HCT116 (cell line): Measurements from ENCODE around the gene C1orf52. TPM values are rescaled to one million over a fixed set of nuclear protein-coding genes. Genes with fewer than 3 reads are reported as not detected.

Experiments
- ATAC-seq: fragments of 200-7000 bp; cut with Tn5 transposase; 2 replicates; pipeline ENCODE4 v1.9.1; 2020; ENCODE audit warnings: mild to moderate bottlenecking, moderate library complexity
- BruUV-seq: library from RNA; stranded (reverse); fragments of 400-500 nt; replicated peaks from 2 replicates; lab custom pipeline; 2021; lab: Mats Ljungman, UMichigan
- CTCF ChIA-PET: fragments of 300-600 bp; sonication (Branson Sonifier 250); formaldehyde crosslinking; loops from one replicate; lab custom pipeline; 2021; ENCODE audit warnings: antibody characterized with exemption; lab: Charles Lee
- POLR2A ChIA-PET: fragments of 300-600, 350-600 bp; sonication (Branson Sonifier 250); formaldehyde crosslinking; loops from one replicate; lab custom pipeline; 2021; ENCODE audit warnings: antibody characterized with exemption; lab: Charles Lee
- RAD21 ChIA-PET, 2 experiments: fragments of 300-600 bp; sonication (Branson Sonifier 250); formaldehyde crosslinking; loops; one replicate each; lab custom pipeline; 2023; ENCODE audit warnings: low total read pairs in 2 of 2; ENCODE audit not compliant: uncharacterized antibody in 2 of 2, unreplicated experiment in 2 of 2, low non-redundant PET in 1 of 2; lab: Charles Lee
- DNase-seq: peaks from one replicate; pipeline ENCODE4 v3.0.0-alpha.2; 2010; ENCODE audit warnings: low read depth, low spot score
- H2AFZ ChIP-seq: fragments of 200-600 bp; shearing (Covaris generic), sonication (generic); 2 replicates; pipeline ENCODE4 v1.6.1; 2017; ENCODE audit warnings: low read depth, mixed run types, mixed read lengths, antibody characterized with exemption, low read length; ENCODE audit not compliant: poor library complexity, severe bottlenecking
- H3K27ac ChIP-seq: 2 replicates; pipeline ENCODE4 v1.5.1; 2012; ENCODE audit warnings: low read depth, low read length
- H3K27me3 ChIP-seq: fragments of 200-600 bp; sonication (generic); 2 replicates; pipeline ENCODE4 v1.6.1; 2016; ENCODE audit warnings: mixed run types, low read length, mixed read lengths; ENCODE audit not compliant: insufficient read depth
- H3K36me3 ChIP-seq, 2 experiments: fragments of 200-500 bp in 1 of 2; fragments of 200-600 bp in 1 of 2; sonication (Bioruptor generic) in 1 of 2; sonication (generic) in 1 of 2; 2 replicates each; pipeline versions ENCODE4 v1.5.1 to v1.6.1; 2014 to 2016; ENCODE audit warnings: low read length in 2 of 2, inconsistent platforms in 1 of 2, mixed read lengths in 1 of 2, mixed run types in 1 of 2; ENCODE audit not compliant: insufficient read depth in 2 of 2, control insufficient read depth in 1 of 2
- H3K4me1 ChIP-seq, 2 experiments: fragments of 200-600 bp in 1 of 2; sonication (generic) in 1 of 2; 2 replicates each; pipeline versions ENCODE4 v1.5.1 to v1.6.1; 2012 to 2017; ENCODE audit warnings: low read length in 2 of 2, inconsistent platforms in 1 of 2, mild to moderate bottlenecking in 1 of 2, mixed read lengths in 1 of 2, mixed run types in 1 of 2, moderate library complexity in 1 of 2; ENCODE audit not compliant: insufficient read depth in 2 of 2, control insufficient read depth in 1 of 2
- H3K4me2 ChIP-seq: fragments of 200-600 bp; sonication (generic); 2 replicates; pipeline ENCODE4 v1.6.1; 2017; ENCODE audit warnings: mixed run types, low read length, mixed read lengths
- H3K4me3 ChIP-seq, 2 experiments: fragments of 200-600 bp in 1 of 2; sonication (generic) in 1 of 2; replicated peaks in 1 of 2; 2 replicates each; pipeline ENCODE4 v1.5.1; 2011 to 2016; ENCODE audit warnings: low read length in 2 of 2, control low read depth in 1 of 2, low read depth in 1 of 2, mild to moderate bottlenecking in 1 of 2, mixed read lengths in 1 of 2, mixed run types in 1 of 2
- H3K79me2 ChIP-seq: fragments of 200-600 bp; sonication (generic); 2 replicates; pipeline ENCODE4 v1.6.1; 2017; ENCODE audit warnings: mild to moderate bottlenecking, mixed run types, low read length, moderate library complexity, mixed read lengths; ENCODE audit not compliant: insufficient read depth
- H3K9ac ChIP-seq: fragments of 200-600 bp; sonication (generic); 2 replicates; pipeline ENCODE4 v1.6.1; 2016; ENCODE audit warnings: low read length, mixed read lengths
- H3K9me2 ChIP-seq: fragments of 200-600 bp; sonication (generic), shearing (Covaris generic); 2 replicates; pipeline ENCODE4 v1.6.1; 2017; ENCODE audit warnings: mixed run types, mild to moderate bottlenecking, moderate library complexity; ENCODE audit not compliant: insufficient read depth
- H3K9me3 ChIP-seq, 2 experiments: fragments of 200-500 bp in 1 of 2; fragments of 200-600 bp in 1 of 2; sonication (Bioruptor generic) in 1 of 2; sonication (generic) in 1 of 2; 2 replicates each; pipeline ENCODE4 v1.6.1; 2014 to 2017; ENCODE audit warnings: low read length in 2 of 2, mixed read lengths in 2 of 2, inconsistent platforms in 1 of 2, low read depth in 1 of 2, mild to moderate bottlenecking in 1 of 2, mixed run types in 1 of 2, moderate library complexity in 1 of 2; ENCODE audit not compliant: control insufficient read depth in 1 of 2, insufficient read depth in 1 of 2
- H4K20me1 ChIP-seq: fragments of 200-600 bp; sonication (generic), shearing (Covaris generic); 2 replicates; pipeline ENCODE4 v1.6.1; 2017; ENCODE audit warnings: mixed run types, mild to moderate bottlenecking, moderate library complexity; ENCODE audit not compliant: insufficient read depth
- CEBPB ChIP-seq: IDR thresholded peaks from 2 replicates; pipeline ENCODE4 v1.6.1; 2012; ENCODE audit warnings: low read depth
- EGR1 ChIP-seq: IDR thresholded peaks from 2 replicates; pipeline ENCODE4 v1.6.1; 2012; ENCODE audit warnings: low read depth
- ELF1 ChIP-seq: IDR thresholded peaks from 2 replicates; pipeline ENCODE4 v1.6.1; 2012; ENCODE audit warnings: low read depth, borderline replicate concordance
- EZH2phosphoT487 ChIP-seq: fragments of 200-600 bp; IDR thresholded peaks from 2 replicates; pipeline ENCODE4 v1.6.1; 2018; ENCODE audit warnings: antibody characterized with exemption, borderline replicate concordance
- JUND ChIP-seq: IDR thresholded peaks from 2 replicates; pipeline ENCODE4 v1.6.1; 2012
- POLR2AphosphoS5 ChIP-seq: IDR thresholded peaks from 2 replicates; pipeline ENCODE4 v1.6.1; 2011; ENCODE audit warnings: mild to moderate bottlenecking, low read depth, low read length, moderate library complexity
- RAD21 ChIP-seq: IDR thresholded peaks from 2 replicates; pipeline ENCODE4 v1.6.1; 2012; ENCODE audit warnings: low read depth, mild to moderate bottlenecking
- SIN3A ChIP-seq: IDR thresholded peaks from 2 replicates; pipeline ENCODE4 v1.6.1; 2012; ENCODE audit warnings: low read depth
- SP1 ChIP-seq: IDR thresholded peaks from 2 replicates; pipeline ENCODE4 v1.6.1; 2012; ENCODE audit warnings: low read depth
- TCF7L2 ChIP-seq: IDR thresholded peaks from 2 replicates; pipeline ENCODE4 v1.7.0; 2011; ENCODE audit warnings: borderline replicate concordance, inconsistent platforms; ENCODE audit not compliant: insufficient read depth, insufficient read length; ENCODE audit errors: extremely low read depth
- YY1 ChIP-seq: IDR thresholded peaks from 2 replicates; pipeline ENCODE4 v1.6.1; 2011; ENCODE audit warnings: low read length, low read depth, moderate library complexity, mild to moderate bottlenecking; ENCODE audit not compliant: insufficient replicate concordance; ENCODE audit errors: extremely low read depth
- ZFX ChIP-seq: fragments of 450-650 bp; IDR thresholded peaks from 2 replicates; pipeline ENCODE4 v1.6.1; 2017
- intact Hi-C: fragments of 100-400 bp; cut with micrococcal nuclease; formaldehyde crosslinking; loops from 2 replicates; pipeline ENCODE4 v1.10.0; 2022
- total RNA-seq: library from RNA; stranded (reverse); gene quantifications from one replicate; pipeline ENCODE4 v1.2.1, GENCODE V29; 2021; ENCODE audit not compliant: unreplicated experiment
- TF ChIP-seq, protein P1 (sequence below): IDR thresholded peaks from 2 replicates; pipeline ENCODE4 v1.6.1; 2011; ENCODE audit warnings: mild to moderate bottlenecking, low read length, moderate library complexity; ENCODE audit not compliant: insufficient replicate concordance; ENCODE audit errors: extremely low read depth
- TF ChIP-seq, protein P2 (sequence below), 3 experiments: fragments of 200-600 bp in 1 of 3; sonication (generic) in 1 of 3; IDR thresholded peaks in 2 of 3; conservative IDR thresholded peaks in 1 of 3; 2 replicates each; pipeline ENCODE4 v1.5.1; 2012 to 2017; ENCODE audit warnings: low read depth in 2 of 3, low read length in 2 of 3, antibody characterized with exemption in 1 of 3, borderline replicate concordance in 1 of 3, control low read depth in 1 of 3, mild to moderate bottlenecking in 1 of 3, mixed read lengths in 1 of 3, mixed run types in 1 of 3, moderate library complexity in 1 of 3; ENCODE audit not compliant: insufficient read depth in 1 of 3
- TF ChIP-seq, protein P3 (sequence below): IDR thresholded peaks from 2 replicates; pipeline ENCODE4 v1.6.1; 2012
- TF ChIP-seq, protein P4 (sequence below): IDR thresholded peaks from 2 replicates; pipeline ENCODE4 v1.6.1; 2012; ENCODE audit warnings: low read depth

The C1orf52 gene
- total RNA-seq, 1 experiment from 2014 or later: 23.3 TPM

DNA sequence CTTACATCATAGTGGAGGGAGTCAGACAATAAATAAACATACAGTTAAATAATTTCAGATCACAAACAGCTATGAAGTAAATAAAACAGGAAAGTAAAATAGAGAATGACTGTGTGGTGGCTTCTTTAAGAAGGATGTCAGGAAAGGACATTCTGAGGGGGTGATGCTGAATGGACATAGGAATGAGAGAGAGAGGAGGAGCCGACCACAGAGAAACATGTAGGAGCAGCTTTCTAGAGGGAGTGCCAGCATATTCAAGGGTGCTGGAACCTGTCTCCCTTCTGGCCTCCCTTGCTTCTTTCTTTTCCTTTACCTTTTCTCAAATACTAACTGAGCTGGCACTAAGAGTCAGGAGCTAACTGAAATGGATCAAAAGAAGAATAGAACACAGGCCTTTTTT, 37.5 kb upstream of the C1orf52 start:
- Histone ChIP-seq H4K20me1 (no peaks in the 10 kb centered on the region), H3K27me3 (no peaks in the 10 kb centered on the region), H3K27ac (peak overlapping the region; percentile 44), H3K79me2 (no peaks in the 10 kb centered on the region), H2AFZ (no peak overlapping the region), H3K4me1 (peaks cover 30 to 50% of the 10 kb centered on the region in 2 experiments), H3K9me2 (no peaks in the 10 kb centered on the region), H3K9ac (peak overlapping the region; percentile 19; the same call in 1 of the 2 replicates), H3K9me3 (no peaks in the 10 kb centered on the region), H3K4me3 (no peak overlapping the region), H3K4me2 (peak overlapping the region; percentile 75), H3K36me3 (no peaks in the 10 kb centered on the region)
- TF ChIP-seq SIN3A: no peak
- TF ChIP-seq, protein P1, sequence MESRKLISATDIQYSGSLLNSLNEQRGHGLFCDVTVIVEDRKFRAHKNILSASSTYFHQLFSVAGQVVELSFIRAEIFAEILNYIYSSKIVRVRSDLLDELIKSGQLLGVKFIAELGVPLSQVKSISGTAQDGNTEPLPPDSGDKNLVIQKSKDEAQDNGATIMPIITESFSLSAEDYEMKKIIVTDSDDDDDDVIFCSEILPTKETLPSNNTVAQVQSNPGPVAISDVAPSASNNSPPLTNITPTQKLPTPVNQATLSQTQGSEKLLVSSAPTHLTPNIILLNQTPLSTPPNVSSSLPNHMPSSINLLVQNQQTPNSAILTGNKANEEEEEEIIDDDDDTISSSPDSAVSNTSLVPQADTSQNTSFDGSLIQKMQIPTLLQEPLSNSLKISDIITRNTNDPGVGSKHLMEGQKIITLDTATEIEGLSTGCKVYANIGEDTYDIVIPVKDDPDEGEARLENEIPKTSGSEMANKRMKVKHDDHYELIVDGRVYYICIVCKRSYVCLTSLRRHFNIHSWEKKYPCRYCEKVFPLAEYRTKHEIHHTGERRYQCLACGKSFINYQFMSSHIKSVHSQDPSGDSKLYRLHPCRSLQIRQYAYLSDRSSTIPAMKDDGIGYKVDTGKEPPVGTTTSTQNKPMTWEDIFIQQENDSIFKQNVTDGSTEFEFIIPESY: no peak
- TF ChIP-seq, protein P2, sequence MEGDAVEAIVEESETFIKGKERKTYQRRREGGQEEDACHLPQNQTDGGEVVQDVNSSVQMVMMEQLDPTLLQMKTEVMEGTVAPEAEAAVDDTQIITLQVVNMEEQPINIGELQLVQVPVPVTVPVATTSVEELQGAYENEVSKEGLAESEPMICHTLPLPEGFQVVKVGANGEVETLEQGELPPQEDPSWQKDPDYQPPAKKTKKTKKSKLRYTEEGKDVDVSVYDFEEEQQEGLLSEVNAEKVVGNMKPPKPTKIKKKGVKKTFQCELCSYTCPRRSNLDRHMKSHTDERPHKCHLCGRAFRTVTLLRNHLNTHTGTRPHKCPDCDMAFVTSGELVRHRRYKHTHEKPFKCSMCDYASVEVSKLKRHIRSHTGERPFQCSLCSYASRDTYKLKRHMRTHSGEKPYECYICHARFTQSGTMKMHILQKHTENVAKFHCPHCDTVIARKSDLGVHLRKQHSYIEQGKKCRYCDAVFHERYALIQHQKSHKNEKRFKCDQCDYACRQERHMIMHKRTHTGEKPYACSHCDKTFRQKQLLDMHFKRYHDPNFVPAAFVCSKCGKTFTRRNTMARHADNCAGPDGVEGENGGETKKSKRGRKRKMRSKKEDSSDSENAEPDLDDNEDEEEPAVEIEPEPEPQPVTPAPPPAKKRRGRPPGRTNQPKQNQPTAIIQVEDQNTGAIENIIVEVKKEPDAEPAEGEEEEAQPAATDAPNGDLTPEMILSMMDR (IDR thresholded peaks at IDR 0.05 in 2 of 3, conservative IDR thresholded peaks at IDR 0.05 in 1 of 3; ENCODE audit: borderline replicate concordance in 1 of 3, insufficient read depth in 1 of 3, low read depth in 2 of 3, low read length in 2 of 3): no peak
- no peak for TF ChIP-seq EZH2phosphoT487
- no peak for TF ChIP-seq EGR1
- no peak for TF ChIP-seq RAD21
- TF ChIP-seq, protein P3, sequence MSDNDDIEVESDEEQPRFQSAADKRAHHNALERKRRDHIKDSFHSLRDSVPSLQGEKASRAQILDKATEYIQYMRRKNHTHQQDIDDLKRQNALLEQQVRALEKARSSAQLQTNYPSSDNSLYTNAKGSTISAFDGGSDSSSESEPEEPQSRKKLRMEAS: no peak
- TF ChIP-seq SP1: no peak
- TF ChIP-seq YY1: no peak
- no peak for TF ChIP-seq TCF7L2
- TF ChIP-seq CEBPB: no peak
- TF ChIP-seq ELF1: no peak
- TF ChIP-seq, protein P4, sequence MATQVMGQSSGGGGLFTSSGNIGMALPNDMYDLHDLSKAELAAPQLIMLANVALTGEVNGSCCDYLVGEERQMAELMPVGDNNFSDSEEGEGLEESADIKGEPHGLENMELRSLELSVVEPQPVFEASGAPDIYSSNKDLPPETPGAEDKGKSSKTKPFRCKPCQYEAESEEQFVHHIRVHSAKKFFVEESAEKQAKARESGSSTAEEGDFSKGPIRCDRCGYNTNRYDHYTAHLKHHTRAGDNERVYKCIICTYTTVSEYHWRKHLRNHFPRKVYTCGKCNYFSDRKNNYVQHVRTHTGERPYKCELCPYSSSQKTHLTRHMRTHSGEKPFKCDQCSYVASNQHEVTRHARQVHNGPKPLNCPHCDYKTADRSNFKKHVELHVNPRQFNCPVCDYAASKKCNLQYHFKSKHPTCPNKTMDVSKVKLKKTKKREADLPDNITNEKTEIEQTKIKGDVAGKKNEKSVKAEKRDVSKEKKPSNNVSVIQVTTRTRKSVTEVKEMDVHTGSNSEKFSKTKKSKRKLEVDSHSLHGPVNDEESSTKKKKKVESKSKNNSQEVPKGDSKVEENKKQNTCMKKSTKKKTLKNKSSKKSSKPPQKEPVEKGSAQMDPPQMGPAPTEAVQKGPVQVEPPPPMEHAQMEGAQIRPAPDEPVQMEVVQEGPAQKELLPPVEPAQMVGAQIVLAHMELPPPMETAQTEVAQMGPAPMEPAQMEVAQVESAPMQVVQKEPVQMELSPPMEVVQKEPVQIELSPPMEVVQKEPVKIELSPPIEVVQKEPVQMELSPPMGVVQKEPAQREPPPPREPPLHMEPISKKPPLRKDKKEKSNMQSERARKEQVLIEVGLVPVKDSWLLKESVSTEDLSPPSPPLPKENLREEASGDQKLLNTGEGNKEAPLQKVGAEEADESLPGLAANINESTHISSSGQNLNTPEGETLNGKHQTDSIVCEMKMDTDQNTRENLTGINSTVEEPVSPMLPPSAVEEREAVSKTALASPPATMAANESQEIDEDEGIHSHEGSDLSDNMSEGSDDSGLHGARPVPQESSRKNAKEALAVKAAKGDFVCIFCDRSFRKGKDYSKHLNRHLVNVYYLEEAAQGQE: no peak
- no peak for TF ChIP-seq POLR2AphosphoS5
- TF ChIP-seq JUND: no peak
- no peak for TF ChIP-seq ZFX
- no TSS peak for BruUV-seq
- RAD21 ChIA-PET: no interaction called here
- ATAC-seq: no peak
- CTCF ChIA-PET: interaction anchor here (0.6 to 2.0 kb wide), 3 partner anchors 11 to 396 kb away, joined by 3 to 9 read pairs (median 3); no protein-coding TSS in a partner anchor
- POLR2A ChIA-PET: no interaction called here
- intact Hi-C loops: no loop called here
- DNase-seq: no peak
